AG09309 (cell line): ENCODE results near the gene SLC25A52.

Source experiments
- DNase-seq: peaks from one replicate; pipeline ENCODE4 v3.0.0-alpha.2; 2010; ENCODE audit warnings: low read depth
- H3K4me3 ChIP-seq: 2 replicates; pipeline ENCODE4 v1.5.1; 2011; ENCODE audit warnings: mild to moderate bottlenecking, low read depth, low read length, moderate library complexity; ENCODE audit not compliant: control insufficient read depth
- CTCF ChIP-seq: IDR thresholded peaks from 2 replicates; pipeline ENCODE4 v1.5.1; 2011; ENCODE audit warnings: mild to moderate bottlenecking, low read depth, low read length, inconsistent platforms; ENCODE audit not compliant: insufficient read depth, control insufficient read depth; ENCODE audit errors: missing control alignments

SLC25A52 gene

GRCh38 chr18:31716362-31716761 lies 44.3 kb downstream of the SLC25A52 start:
- no peak overlapping the region for H3K4me3 ChIP-seq
- DNase-seq: no peak
- no peak for TF ChIP-seq CTCF

- TF ChIP-seq CTCF: no peak
- no peak for DNase-seq
Observed at GRCh38 chr18:31711365-31712172, 49.1 kb downstream of the SLC25A52 start.

GRCh38 chr18:31710826-31711225 lies 49.9 kb downstream of the SLC25A52 start:
- H3K4me3 ChIP-seq: no peak overlapping the region
- DNase-seq: no peak
- no peak for TF ChIP-seq CTCF

More at GRCh38 chr18:31711365-31712172, 49.1 kb downstream of the SLC25A52 start:
- no peak overlapping the region for H3K4me3 ChIP-seq
